Left colon (tissue), 2 donors: ENCODE data around the gene CCDC9. TPM values are rescaled to one million over a fixed set of nuclear protein-coding genes. Genes with fewer than 3 reads are reported as not detected.
"Not testable (repeated sequence)": the region's sequence is repeated elsewhere in the genome, so short reads cannot be mapped to it uniquely, and the experiment has no call there.

Source experiments
- ATAC-seq: fragments of 200-7000 bp; cut with Tn5 transposase; one replicate; pipeline ENCODE4 v1.9.1; 2020; ENCODE audit warnings: mild to moderate bottlenecking, moderate library complexity
- DNase-seq, 2 donors: peaks; one replicate each; pipeline ENCODE4 v3.0.0-alpha.2; 2020
- intact Hi-C, 2 donors: fragments of 100-400 bp; cut with DNase I in 1 of 2; cut with micrococcal nuclease in 1 of 2; formaldehyde crosslinking; loops; one replicate each; pipeline versions ENCODE4 v1.11.2 to v1.14.0; 2022; cut with DNase I, micrococcal nuclease
- total RNA-seq, 2 donors: library from RNA; stranded (reverse); fragmentation: NEBNext Ultra II Directional; extraction: Animal tissue kit (Norgen Biotek cat#: 25700); gene quantifications; one replicate each; pipeline ENCODE4 v1.2.1, GENCODE V29; 2021
- donor health status: DM: no; HTN: no; CAD: no.
- donor health status: DM: yes; HTN: yes; CAD: no.

Gene CCDC9
- total RNA-seq, 2 donors from 2014 or later = 28.0 to 36.7 TPM

DNA sequence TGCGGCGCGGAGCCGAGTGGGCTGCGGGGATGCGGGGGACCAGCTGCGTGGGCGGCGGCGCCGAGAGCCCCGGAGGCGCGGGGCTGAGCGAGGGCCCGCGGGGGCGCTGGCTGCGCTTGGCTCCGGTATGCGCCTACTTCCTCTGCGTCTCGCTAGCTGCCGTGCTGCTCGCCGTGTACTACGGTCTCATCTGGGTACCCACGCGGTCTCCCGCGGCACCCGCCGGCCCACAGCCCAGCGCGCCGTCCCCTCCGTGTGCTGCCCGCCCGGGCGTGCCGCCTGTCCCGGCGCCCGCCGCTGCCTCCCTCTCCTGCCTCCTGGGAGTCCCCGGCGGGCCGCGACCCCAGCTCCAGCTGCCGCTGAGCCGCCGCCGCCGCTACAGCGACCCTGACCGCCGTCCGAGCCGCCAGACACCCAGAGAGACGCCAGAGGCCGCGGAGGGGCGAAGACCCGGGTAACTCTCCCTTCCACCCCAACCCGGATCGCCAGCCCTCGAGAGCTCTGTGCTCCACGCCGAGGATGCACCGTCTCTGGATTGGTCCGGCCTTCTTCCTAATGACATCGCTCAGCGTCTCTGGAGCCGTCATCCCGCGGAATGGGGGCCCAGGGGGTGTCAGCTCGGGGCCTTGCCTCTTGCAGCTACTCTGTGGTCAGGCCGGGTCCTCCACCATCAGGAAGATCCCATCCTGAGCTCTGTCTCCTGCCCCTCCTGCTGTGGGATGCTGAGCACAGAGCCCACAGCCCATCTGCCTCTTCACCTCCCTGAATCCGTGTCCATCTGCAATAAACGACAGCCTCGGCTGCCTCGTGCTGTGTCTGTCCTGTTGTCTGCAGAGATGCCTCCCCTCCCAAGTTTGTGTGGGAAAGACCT lies 18.8 kb downstream of the CCDC9 start:
- ATAC-seq = no peak
- intact Hi-C loops = no loop called here
- DNase-seq = peak; percentile 51 to 53

- ATAC-seq (no peak), DNase-seq (no peak)
- intact Hi-C loops = no loop called here
Observed at GRCh38 chr19:47275791-47276461, 19.6 kb downstream of the CCDC9 start.

- intact Hi-C loops, ATAC-seq, DNase-seq: not testable (repeated sequence)
Observed at GRCh38 chr19:47276513-47276912, 20.2 kb downstream of the CCDC9 start.

DNA sequence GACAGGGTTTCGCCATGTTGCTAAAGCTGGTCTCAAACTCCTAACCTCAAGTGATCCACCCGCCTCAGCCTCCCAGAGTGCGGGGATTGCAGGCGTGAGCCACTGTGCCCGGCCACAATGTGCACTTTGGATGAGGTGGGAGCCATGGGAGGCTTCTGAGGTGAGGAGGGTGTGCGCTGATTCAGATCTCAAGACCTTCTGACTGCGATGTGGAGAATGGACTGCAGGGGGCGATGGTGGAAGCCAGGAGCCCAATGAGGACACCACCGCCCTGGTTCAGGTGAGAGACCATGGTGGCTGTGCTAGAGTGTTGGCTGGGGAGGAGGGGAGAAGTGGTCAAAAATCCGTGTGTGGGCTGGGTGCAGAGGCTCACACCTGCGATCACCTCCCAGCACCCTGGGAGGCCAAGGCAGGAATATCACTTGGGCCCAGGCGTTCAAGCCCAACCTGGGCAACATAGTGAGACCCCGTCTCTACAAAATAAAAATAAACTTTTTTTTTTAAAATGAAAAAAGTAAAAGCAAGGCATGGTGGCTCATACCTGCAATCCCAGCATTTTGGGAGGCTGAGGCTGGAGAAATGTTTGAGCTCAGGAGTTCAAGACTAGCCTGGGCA lies 24.0 kb downstream of the CCDC9 start:
- DNase-seq (no peak), ATAC-seq (peak; percentile 27)
- intact Hi-C loops = no loop called here

- ATAC-seq = no peak
- intact Hi-C loops = no loop called here
- DNase-seq = no peak
Observed at GRCh38 chr19:47283405-47284059, 27.2 kb downstream of the CCDC9 start.

DNA sequence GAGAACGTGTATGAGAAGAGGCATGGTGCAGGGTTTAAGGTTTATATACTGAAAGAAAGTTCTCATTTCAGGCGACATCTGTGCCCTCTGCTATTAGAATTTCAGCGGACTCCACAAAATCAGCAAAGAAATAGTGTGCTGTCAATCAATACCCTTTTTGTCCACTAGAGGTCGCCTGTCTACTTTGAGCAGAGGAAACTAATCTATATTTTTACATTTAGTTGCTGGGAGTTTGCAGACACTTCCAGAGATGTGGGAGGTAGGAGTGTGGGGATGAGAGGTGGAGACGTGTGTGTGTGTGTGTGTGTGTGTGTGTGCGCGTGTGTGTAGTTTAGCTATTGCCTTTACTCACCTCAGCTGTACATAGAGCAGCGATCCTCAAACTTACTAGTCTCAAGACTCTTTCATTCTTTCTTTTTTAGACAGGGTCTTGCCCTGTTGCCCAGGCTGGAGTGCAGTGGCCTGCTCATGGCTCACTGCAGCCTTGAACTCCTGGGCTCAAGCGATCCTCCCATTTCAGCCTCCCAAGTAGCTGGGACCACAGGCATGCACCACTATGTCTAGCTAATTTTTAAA lies 28.1 kb downstream of the CCDC9 start:
- DNase-seq = no peak
- ATAC-seq = peak; percentile 46
- intact Hi-C loops = no loop called here

- peak; percentile 64 to 80 for DNase-seq
- peak; percentile 95 for ATAC-seq
- intact Hi-C loops = loop anchor here in 1 of 2 donors (10.0 kb wide), 1 partner anchor 129 kb away; no protein-coding TSS in a partner anchor
Observed at GRCh38 chr19:47296036-47296435, 39.7 kb downstream of the CCDC9 start.

DNA sequence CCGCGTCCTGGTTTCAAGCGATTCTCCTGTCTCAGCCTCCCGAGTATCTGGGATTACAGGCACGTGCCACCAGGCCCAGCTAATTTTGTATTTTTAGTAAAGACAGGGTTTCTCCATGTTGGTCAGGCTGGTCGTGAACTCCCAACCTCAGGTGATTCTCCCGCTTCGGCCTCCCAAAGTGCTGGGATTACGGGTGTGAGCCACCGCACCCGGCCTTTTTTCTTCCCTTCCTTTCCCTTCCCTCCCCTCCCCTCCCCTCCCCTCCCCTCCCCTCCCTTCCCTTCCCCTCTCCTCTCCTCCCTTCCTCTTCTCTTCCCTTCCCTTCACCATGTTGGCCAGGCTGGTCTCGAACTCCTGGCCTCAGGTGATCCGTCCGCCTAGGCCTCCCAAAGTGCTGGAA lies 44.5 kb downstream of the CCDC9 start:
- DNase-seq, ATAC-seq: not testable (repeated sequence)
- intact Hi-C loops = loop anchor here in 1 of 2 donors (10.0 kb wide), 1 partner anchor 94 kb away; no protein-coding TSS in a partner anchor

- ATAC-seq (no peak), DNase-seq (no peak)
- intact Hi-C loops = loop anchor here in 1 of 2 donors (10.0 kb wide), 1 partner anchor 93 kb away; no protein-coding TSS in a partner anchor
Observed at GRCh38 chr19:47302249-47302648, 45.9 kb downstream of the CCDC9 start.

- no peak for DNase-seq
- intact Hi-C loops = loop anchor here in 1 of 2 donors (10.0 kb wide), 1 partner anchor 91 kb away; no protein-coding TSS in a partner anchor
- no peak for ATAC-seq
Observed at GRCh38 chr19:47303966-47304365, 47.6 kb downstream of the CCDC9 start.

- peak; percentile 49 for ATAC-seq
- DNase-seq = peak; percentile 48 to 68
- intact Hi-C loops = loop anchor here in 1 of 2 donors (10.0 kb wide), 1 partner anchor 89 kb away; no protein-coding TSS in a partner anchor
Observed at GRCh38 chr19:47305309-47305751, 49.0 kb downstream of the CCDC9 start.

- DNase-seq = no peak
Observed at GRCh38 chr19:47306303-47306702, 50.0 kb downstream of the CCDC9 start.

GRCh38 chr19:47309038-47309437 lies 52.7 kb downstream of the CCDC9 start:
- DNase-seq = no peak
- ATAC-seq = no peak
- intact Hi-C loops = loop anchor here in 1 of 2 donors (10.0 kb wide), 1 partner anchor 86 kb away; no protein-coding TSS in a partner anchor

More at GRCh38 chr19:47306303-47306702, 50.0 kb downstream of the CCDC9 start:
- intact Hi-C loops = loop anchor here in 1 of 2 donors (10.0 kb wide), 1 partner anchor 88 kb away; no protein-coding TSS in a partner anchor
- no peak for ATAC-seq

- intact Hi-C loops = loop anchor here in 1 of 2 donors (10.0 kb wide), 1 partner anchor 85 kb away; no protein-coding TSS in a partner anchor
- no peak for ATAC-seq
- peak in 1 of 2 donors; percentile 17 for DNase-seq
Observed at GRCh38 chr19:47309608-47310007, 53.3 kb downstream of the CCDC9 start, which contains the start of gene C5AR1. Gene C5AR1 (plus strand): TSS chr19:47309861. CDS start chr19:47309896, 35 bp downstream.

- DNase-seq (no peak), ATAC-seq (no peak)
- intact Hi-C loops = no loop called here
Observed at GRCh38 chr19:47310323-47310722, 54.0 kb downstream of the CCDC9 start.

- DNase-seq (peak in 1 of 2 donors; percentile 26), ATAC-seq (no peak)
- intact Hi-C loops = no loop called here
Observed at GRCh38 chr19:47310819-47311218, 54.5 kb downstream of the CCDC9 start.

GRCh38 chr19:47312366-47313006 lies 56.2 kb downstream of the CCDC9 start:
- DNase-seq (no peak), ATAC-seq (no peak)
- intact Hi-C loops = no loop called here
